Renal pelvis (tissue), 3 donors: ENCODE results near the gene PLK1. TPM values are rescaled to one million over a fixed set of nuclear protein-coding genes. Genes with fewer than 3 reads are reported as not detected.

Source experiments
- polyA plus RNA-seq, 3 donors: library from polyadenylated mRNA; unstranded; fragments of 120-200 nt; gene quantifications; one replicate each; pipeline ENCODE4 v1.2.1, GENCODE V29; 2013; ENCODE audit not compliant: insufficient read length in 3 of 3

Gene PLK1
- polyA plus RNA-seq, 3 donors = 31.7 to 36.4 (median 31.8) TPM

Other genes starting within 250 kb of the PLK1 start
- 10 to 100 TPM; 21.8 to 40.0 (median 35.0) TPM for gene COG7, start 225.7 kb upstream of the PLK1 start, polyA plus RNA-seq
- 100 to 1,000 TPM; 115 to 164 (median 156) TPM for gene GGA2, start 168.4 kb upstream of the PLK1 start, polyA plus RNA-seq
- 10 to 100 TPM; 28.4 to 35.4 (median 33.4) TPM for gene EARS2, start 121.5 kb upstream of the PLK1 start, polyA plus RNA-seq
- 10 to 100 TPM; 69.8 to 82.7 (median 77.6) TPM for gene UBFD1, start 121.2 kb upstream of the PLK1 start, polyA plus RNA-seq
- gene NDUFAB1, start 82.6 kb upstream of the PLK1 start, polyA plus RNA-seq = 100 to 1,000 TPM in 1 of 3 donors, 10 to 100 TPM in 2; 91.5 to 104 (median 96.1) TPM
- 10 to 100 TPM; 19.0 to 22.6 (median 20.0) TPM for gene PALB2, start 37.6 kb upstream of the PLK1 start, polyA plus RNA-seq
- 10 to 100 TPM; 70.2 to 79.4 (median 72.5) TPM for gene DCTN5, start 37.4 kb upstream of the PLK1 start, polyA plus RNA-seq
- under 1 TPM; 0.41 to 0.51 (median 0.42) TPM for gene ERN2, start 34.3 kb downstream of the PLK1 start, polyA plus RNA-seq
- gene CHP2, start 76.1 kb downstream of the PLK1 start, polyA plus RNA-seq = 1 to 10 TPM; 1.0 to 2.2 (median 1.3) TPM
- 1 to 10 TPM; 2.6 to 4.5 (median 3.8) TPM for gene PRKCB, start 157.1 kb downstream of the PLK1 start, polyA plus RNA-seq